HEK293T (cell line): Measurements from ENCODE around the gene CDH4.

Source experiments
- CTCF ChIA-PET: fragments of 350-600 bp; formaldehyde crosslinking; extraction: SDS; loops from one replicate; lab custom pipeline; 2021; ENCODE audit warnings: antibody characterized with exemption, inconsistent platforms; lab: Yijun Ruan, JAX
- POLR2A ChIA-PET: fragments of 350-600 bp; formaldehyde crosslinking; extraction: SDS; loops from one replicate; lab custom pipeline; 2020; ENCODE audit warnings: antibody characterized with exemption, inconsistent platforms; lab: Yijun Ruan, JAX
- DNase-seq: peaks from one replicate; pipeline ENCODE4 v3.0.0; 2012; ENCODE audit warnings: mixed read lengths; ENCODE audit errors: extremely low spot score
- ARNT ChIP-seq: fragments of 450-650 bp; IDR thresholded peaks from 2 replicates; pipeline ENCODE4 v1.6.1; 2017; ENCODE audit warnings: mild to moderate bottlenecking
- BHLHE40 ChIP-seq: fragments of 450-650 bp; IDR thresholded peaks from 2 replicates; pipeline ENCODE4 v1.6.1; 2016; ENCODE audit warnings: mild to moderate bottlenecking, moderate library complexity, borderline replicate concordance
- CTBP1 ChIP-seq: fragments of 450-650 bp; IDR thresholded peaks from 2 replicates; pipeline ENCODE4 v1.6.1; 2016; ENCODE audit warnings: borderline replicate concordance
- ELF4 ChIP-seq: fragments of 450-650 bp; IDR thresholded peaks from 2 replicates; pipeline ENCODE4 v1.6.1; 2017; ENCODE audit warnings: antibody characterized with exemption
- FOXA1 ChIP-seq: fragments of 450-650 bp; IDR thresholded peaks from 2 replicates; pipeline ENCODE4 v1.6.1; 2016; ENCODE audit warnings: mild to moderate bottlenecking
- FOXK2 ChIP-seq: fragments of 450-650 bp; IDR thresholded peaks from 2 replicates; pipeline ENCODE4 v1.6.1; 2016; ENCODE audit warnings: mild to moderate bottlenecking
- FOXM1 ChIP-seq: fragments of 450-650 bp; IDR thresholded peaks from 2 replicates; pipeline ENCODE4 v1.6.1; 2017; ENCODE audit warnings: mild to moderate bottlenecking, borderline replicate concordance
- HDGF ChIP-seq: fragments of 450-650 bp; IDR thresholded peaks from 2 replicates; pipeline ENCODE4 v1.6.1; 2017; ENCODE audit warnings: antibody characterized with exemption, borderline replicate concordance
- L3MBTL2 ChIP-seq: fragments of 450-650 bp; conservative IDR thresholded peaks from 2 replicates; pipeline ENCODE4 v1.6.1; 2016; ENCODE audit warnings: mild to moderate bottlenecking
- LEF1 ChIP-seq: fragments of 450-650 bp; IDR thresholded peaks from 2 replicates; pipeline ENCODE4 v1.6.1; 2017; ENCODE audit warnings: mild to moderate bottlenecking, borderline replicate concordance
- NFRKB ChIP-seq: fragments of 450-650 bp; IDR thresholded peaks from 2 replicates; pipeline ENCODE4 v1.6.1; 2016; ENCODE audit warnings: mild to moderate bottlenecking, moderate library complexity
- SP1 ChIP-seq: fragments of 450-650 bp; IDR thresholded peaks from 2 replicates; pipeline ENCODE4 v1.6.1; 2017
- SUZ12 ChIP-seq: fragments of 450-650 bp; IDR thresholded peaks from 2 replicates; pipeline ENCODE4 v1.6.1; 2016; ENCODE audit warnings: mild to moderate bottlenecking
- TARDBP ChIP-seq: fragments of 450-650 bp; IDR thresholded peaks from 2 replicates; pipeline ENCODE4 v1.6.1; 2016
- ZNF384 ChIP-seq: fragments of 450-650 bp; IDR thresholded peaks from 2 replicates; pipeline ENCODE4 v1.6.1; 2016
- TF ChIP-seq, protein P1 (sequence below): fragments of 450-650 bp; IDR thresholded peaks from 2 replicates; pipeline ENCODE4 v1.6.1; 2016

CDH4 gene

GRCh38 chr20:61387204-61387953 lies 135.3 kb downstream of the CDH4 start:
- CTCF ChIA-PET = no interaction called here
- POLR2A ChIA-PET = no interaction called here

GRCh38 chr20:61387954-61388348 lies 135.9 kb downstream of the CDH4 start:
- TF ChIP-seq SUZ12 = no peak
- no peak for TF ChIP-seq CTBP1
- TF ChIP-seq FOXA1 = no peak
- TF ChIP-seq ZNF384 = no peak
- no peak for TF ChIP-seq ARNT
- POLR2A ChIA-PET = no interaction called here
- no peak for DNase-seq
- CTCF ChIA-PET = no interaction called here

More at GRCh38 chr20:61387204-61387953, 135.3 kb downstream of the CDH4 start:
- TF ChIP-seq ZNF384 (no peak), L3MBTL2 (no peak), SUZ12 (no peak), LEF1 (no peak)
- TF ChIP-seq, protein P1, sequence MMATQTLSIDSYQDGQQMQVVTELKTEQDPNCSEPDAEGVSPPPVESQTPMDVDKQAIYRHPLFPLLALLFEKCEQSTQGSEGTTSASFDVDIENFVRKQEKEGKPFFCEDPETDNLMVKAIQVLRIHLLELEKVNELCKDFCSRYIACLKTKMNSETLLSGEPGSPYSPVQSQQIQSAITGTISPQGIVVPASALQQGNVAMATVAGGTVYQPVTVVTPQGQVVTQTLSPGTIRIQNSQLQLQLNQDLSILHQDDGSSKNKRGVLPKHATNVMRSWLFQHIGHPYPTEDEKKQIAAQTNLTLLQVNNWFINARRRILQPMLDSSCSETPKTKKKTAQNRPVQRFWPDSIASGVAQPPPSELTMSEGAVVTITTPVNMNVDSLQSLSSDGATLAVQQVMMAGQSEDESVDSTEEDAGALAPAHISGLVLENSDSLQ = no peak
- DNase-seq = peak; percentile 65

DNA sequence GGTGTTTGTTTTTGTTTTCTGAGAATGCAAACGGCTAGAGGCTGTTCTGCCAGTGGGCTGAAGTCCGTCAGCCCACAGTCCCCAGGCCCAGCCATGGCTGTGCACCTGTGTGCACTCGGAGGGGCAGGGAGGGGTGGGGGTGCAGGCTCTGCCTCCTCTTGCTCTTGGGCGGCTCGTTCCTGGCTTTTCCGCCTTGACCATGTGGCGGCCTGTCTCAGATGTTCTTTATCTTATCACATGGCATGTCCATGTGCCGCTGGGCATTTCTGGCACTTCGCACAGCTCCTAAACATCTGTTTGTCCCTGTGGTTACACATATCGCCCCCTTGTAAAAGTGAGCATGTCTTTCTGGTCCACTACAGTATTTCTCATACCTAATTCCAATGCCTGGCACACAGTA lies 137.0 kb downstream of the CDH4 start:
- TF ChIP-seq SUZ12 = no peak
- no peak for TF ChIP-seq CTBP1
- TF ChIP-seq FOXK2 = no peak
- TF ChIP-seq, protein P1 = no peak
- no peak for TF ChIP-seq L3MBTL2
- TF ChIP-seq HDGF = no peak
- POLR2A ChIA-PET = no interaction called here

GRCh38 chr20:61391185-61391584 lies 139.1 kb downstream of the CDH4 start:
- DNase-seq = no peak
- ChIA-PET POLR2A (no interaction called here), CTCF (no interaction called here)
- TF ChIP-seq ZNF384 (no peak), FOXK2 (no peak), FOXM1 (no peak), TARDBP (no peak)

More for the DNA sequence above, 137.0 kb downstream of the CDH4 start:
- DNase-seq = no peak
- CTCF ChIA-PET = no interaction called here

DNA sequence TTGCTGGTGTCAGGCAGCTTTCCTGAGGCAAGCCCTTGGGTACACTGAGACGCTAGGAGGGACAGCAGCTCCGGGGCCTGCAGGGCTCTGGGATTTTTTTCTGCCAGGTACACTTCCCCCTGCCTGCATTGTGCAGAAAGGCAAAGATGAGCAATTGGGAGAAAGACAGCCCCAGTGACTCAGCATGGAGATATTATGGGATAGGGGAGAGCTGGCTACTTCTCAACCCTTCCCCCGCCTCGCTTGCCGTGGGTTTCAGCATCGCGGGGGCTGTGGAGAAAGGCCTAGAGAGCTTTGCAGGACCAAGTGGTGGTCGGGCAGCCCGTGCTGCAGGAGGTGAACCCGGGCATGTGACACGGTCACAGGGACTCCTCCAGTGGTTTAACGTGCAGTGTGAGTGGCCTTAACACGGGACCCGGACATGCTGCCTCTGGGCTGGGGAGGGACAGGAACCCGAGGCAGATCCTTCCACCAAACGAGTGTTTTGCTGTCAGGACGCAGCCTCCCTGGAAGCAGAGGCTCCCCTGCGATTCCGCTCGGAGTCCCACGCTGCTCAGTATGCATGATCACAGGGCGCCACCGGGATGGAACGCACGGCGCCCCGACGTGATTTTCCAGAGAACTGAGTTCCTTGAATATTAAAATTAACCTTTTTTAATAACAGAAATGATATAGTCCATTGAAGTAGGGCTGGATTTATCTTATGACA lies 139.9 kb downstream of the CDH4 start:
- TF ChIP-seq FOXK2 (no peak), CTBP1 (no peak), SUZ12 (no peak), HDGF (no peak), NFRKB (no peak), ARNT (no peak), ZNF384 (no peak), BHLHE40 (no peak), SP1 (no peak)
- TF ChIP-seq, protein P1 = no peak
- DNase-seq = no peak
- POLR2A ChIA-PET = no interaction called here
- CTCF ChIA-PET = no interaction called here

DNA sequence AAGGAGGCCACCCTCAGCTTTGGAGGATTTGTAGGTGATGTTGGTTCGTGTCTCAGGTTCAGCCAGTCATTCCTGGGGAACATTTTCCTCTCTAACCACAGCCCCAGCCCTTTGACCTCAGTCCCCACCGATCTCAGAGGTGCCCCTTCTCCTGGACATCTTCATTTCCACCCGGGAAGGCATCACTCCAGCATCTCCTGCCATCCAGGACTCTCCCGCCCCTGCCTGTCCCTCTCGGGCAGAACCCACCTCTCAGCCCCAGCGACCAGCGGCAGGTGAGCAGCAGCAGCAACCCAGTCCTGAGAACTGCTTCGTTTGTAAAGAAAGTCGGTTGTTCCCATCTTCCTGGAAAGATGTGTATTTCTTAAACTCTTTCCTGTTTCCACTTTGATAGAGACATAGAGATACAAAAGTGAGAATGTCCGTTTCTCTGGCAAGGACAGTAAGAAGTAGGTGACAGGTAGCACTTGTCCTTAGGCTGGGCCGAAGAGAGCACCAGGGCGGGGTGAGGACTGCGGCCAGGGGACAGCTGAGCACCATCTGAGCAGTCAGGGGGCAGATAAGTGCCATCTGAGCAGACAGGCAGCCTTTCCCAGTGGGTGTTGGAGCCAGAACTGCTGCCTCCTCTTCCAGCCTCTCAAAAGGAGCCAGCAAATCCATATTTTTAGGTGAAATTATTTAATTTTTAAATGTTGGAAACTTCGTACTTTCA lies 142.2 kb downstream of the CDH4 start:
- TF ChIP-seq L3MBTL2 (no peak), BHLHE40 (no peak), NFRKB (no peak), CTBP1 (no peak), TARDBP (no peak), ARNT (no peak), ZNF384 (no peak), LEF1 (no peak), HDGF (no peak), ELF4 (no peak), FOXA1 (no peak), SP1 (no peak), SUZ12 (no peak), FOXM1 (no peak), FOXK2 (no peak)
- TF ChIP-seq, protein P1 = no peak

More for the DNA sequence above, 142.2 kb downstream of the CDH4 start:
- CTCF ChIA-PET = no interaction called here
- DNase-seq = no peak
- POLR2A ChIA-PET = no interaction called here
